Measurements from ENCODE around the gene RASA3. TPM values are rescaled to one million over a fixed set of nuclear protein-coding genes. Genes with fewer than 3 reads are reported as not detected.

Gene RASA3
- total and polyA plus RNA-seq, 2 of the 4 experiments (the other 2 are of a cell fraction): 21.0 to 31.4 TPM

DNA sequence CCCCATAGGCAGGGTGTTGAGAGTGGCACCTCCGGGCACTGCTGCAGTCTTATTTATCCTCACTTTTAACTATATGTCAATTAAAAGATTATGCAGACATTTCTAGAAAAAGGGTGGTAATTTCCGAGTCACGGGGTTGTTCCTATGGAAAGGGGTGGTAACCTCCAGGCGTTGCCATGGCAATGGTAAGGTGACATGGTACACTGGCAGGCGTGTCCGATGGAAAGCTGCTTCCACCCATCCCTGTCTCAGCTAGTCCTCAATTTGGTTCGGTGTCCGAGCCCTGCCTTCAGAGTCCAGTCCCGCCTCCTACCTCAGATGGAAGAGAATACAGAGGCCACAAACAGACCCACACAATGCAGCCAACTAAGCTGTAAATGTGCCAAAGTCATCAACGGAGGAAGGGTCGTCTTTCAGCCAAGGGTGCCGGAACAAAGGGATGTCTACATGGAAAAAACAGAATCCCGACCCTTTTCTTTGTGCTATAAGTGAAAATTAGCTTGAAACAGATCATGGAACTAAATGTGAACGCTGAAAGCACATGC is 85.9 kb downstream of the RASA3 start:
- ChIA-PET POLR2A (ENCODE audit: unreplicated experiment) (no interaction called here), CTCF (interaction anchor here (0.5 kb wide), 1 partner anchor 289 kb away, joined by 5 read pairs; no protein-coding TSS in a partner anchor)
- WGBS, 2 experiments (ENCODE audit: extremely low coverage in 2 of 2, insufficient read length in 1 of 2): 63% methylated on average over 2 of the region's 14 CpGs; no CpG with 5 or more reads in 1 of the 2 experiments
- H3K4me1 ChIP-seq (ENCODE audit: control insufficient read depth, insufficient read depth, low read length): peaks cover 17% of the 10 kb centered on the region
- no peaks in the 10 kb centered on the region for H3K9me3 ChIP-seq (ENCODE audit: control insufficient read depth, insufficient read depth, low read length)
- TF ChIP-seq FOS (IDR thresholded peaks at IDR 0.05; ENCODE audit: low read depth, low read length) (no peak), MAFK (IDR thresholded peaks at IDR 0.05; ENCODE audit: low read depth, low read length) (no peak), SMC3 (IDR thresholded peaks at IDR 0.05; ENCODE audit: low read depth, low read length) (no peak), POLR2A (IDR thresholded peaks at IDR 0.05; ENCODE audit: low read depth, low read length) (no peak), MAZ (IDR thresholded peaks at IDR 0.05; ENCODE audit: borderline replicate concordance, low read depth, low read length) (no peak), RCOR1 (IDR thresholded peaks at IDR 0.05; ENCODE audit: insufficient replicate concordance, low read length) (no peak), NFE2L2 (IDR thresholded peaks at IDR 0.05; ENCODE audit: low read depth, low read length) (no peak)
- DNase-seq (no peak), ATAC-seq (ENCODE audit: low read depth) (no peak)
- dilution Hi-C loops (cut with HindIII; ENCODE audit: low sequenced_read_pairs, unreplicated experiment): no loop called here
- in situ Hi-C loops (cut with MboI; ENCODE audit: low sequenced_read_pairs): no loop called here
- no peaks in the 10 kb centered on the region for H3K27me3 ChIP-seq (ENCODE audit: control insufficient read depth, insufficient read depth, low read length)
- H3K79me1 ChIP-seq (ENCODE audit: low read depth in 1 of 2, low read length in 2 of 2): peaks cover 19 to 73% of the 10 kb centered on the region in 2 experiments; a peak in 3 of 4 replicates
- no peak overlapping the region for H4K91ac ChIP-seq (ENCODE audit: insufficient read depth, low read depth, low read length)
- H3K23ac ChIP-seq (ENCODE audit: low read depth, low read length): no peak overlapping the region
- H3K56ac ChIP-seq (ENCODE audit: extremely low read depth, insufficient read depth, low read length): no peak overlapping the region
- H2BK15ac ChIP-seq (ENCODE audit: low read depth, low read length): no peak overlapping the region
- no TSS peak for BruUV-seq (replicated peaks)
- H3K27ac ChIP-seq (ENCODE audit: insufficient read depth, low read length): no peak overlapping the region
- no peak overlapping the region for H2BK120ac ChIP-seq (ENCODE audit: low read depth, low read length)
- no peak overlapping the region for H4K8ac ChIP-seq (ENCODE audit: low read depth in 2 of 2, low read length in 2 of 2)
- peaks cover 51% of the 10 kb centered on the region for H4K20me1 ChIP-seq (ENCODE audit: insufficient read depth, low read length)
- peaks cover 18% of the 10 kb centered on the region for H3K9me1 ChIP-seq (ENCODE audit: insufficient read depth, low read length)
- no peak overlapping the region for H2BK5ac ChIP-seq (ENCODE audit: low read depth, low read length, poor library complexity, severe bottlenecking)
- peaks cover 43% of the 10 kb centered on the region for H3K36me3 ChIP-seq (ENCODE audit: control insufficient read depth, insufficient read depth, low read length)
- H3K9ac ChIP-seq (ENCODE audit: low read depth, low read length): no peak overlapping the region
- H2AK5ac ChIP-seq (ENCODE audit: low read depth, low read length): no peak overlapping the region
- peak overlapping the region; percentile 56 for H2AK9ac ChIP-seq (replicated peaks; ENCODE audit: low read depth, low read length, poor library complexity)
- H3K4me2 ChIP-seq (ENCODE audit: low read depth, low read length): no peak overlapping the region
- no peak overlapping the region for H3K14ac ChIP-seq (replicated peaks; ENCODE audit: low read depth, low read length)
- no peak overlapping the region for H2AFZ ChIP-seq (replicated peaks; ENCODE audit: low read length, poor library complexity)
- H3K4ac ChIP-seq (ENCODE audit: low read depth, low read length): no peak overlapping the region
- no peak overlapping the region for H4K5ac ChIP-seq (ENCODE audit: low read depth, low read length)
- no peak overlapping the region for H2BK20ac ChIP-seq (ENCODE audit: low read depth, low read length)
- H3K4me3 ChIP-seq (ENCODE audit: insufficient read depth, low read depth, low read length): no peak overlapping the region
- no peak overlapping the region for H3K18ac ChIP-seq (ENCODE audit: low read depth, low read length)
- intact Hi-C loops (cut with micrococcal nuclease): no loop called here

Measured in IMR-90 (cell line).